Endothelial cell of umbilical vein (primary cell): ENCODE measurements around the gene KRTAP4-8.

ENCODE experiments used
- CTCF ChIP-seq, 2 donors: IDR thresholded peaks; 1 replicate in 1 of 2; 2 replicates in 1 of 2; pipeline ENCODE4 v1.5.1; 2011; ENCODE audit warnings: low read length in 2 of 2, mild to moderate bottlenecking in 2 of 2, moderate library complexity in 2 of 2, control low read depth in 1 of 2, inconsistent platforms in 1 of 2, low read depth in 1 of 2; ENCODE audit not compliant: insufficient read depth in 1 of 2; ENCODE audit errors: extremely low read depth in 1 of 2
- EZH2 ChIP-seq: IDR thresholded peaks from 2 replicates; pipeline ENCODE4 v1.6.1; 2012; ENCODE audit warnings: borderline replicate concordance, low read depth, mild to moderate bottlenecking, moderate library complexity, low read length, inconsistent platforms; ENCODE audit not compliant: severe bottlenecking
- MYC ChIP-seq: IDR thresholded peaks from one replicate; pipeline ENCODE4 v1.6.1; 2011; ENCODE audit warnings: mild to moderate bottlenecking, low read depth, low read length
- POLR2A ChIP-seq: IDR thresholded peaks from 2 replicates; pipeline ENCODE4 v1.6.1; 2012; ENCODE audit warnings: low read depth, mild to moderate bottlenecking, control low read depth, low read length
- POLR2AphosphoS5 ChIP-seq: IDR thresholded peaks from 2 replicates; pipeline ENCODE4 v1.6.1; 2012; ENCODE audit warnings: low read depth, mild to moderate bottlenecking, control low read depth, low read length, moderate library complexity; ENCODE audit not compliant: insufficient read depth
- TF ChIP-seq, protein P1 (sequence below): IDR thresholded peaks from 2 replicates; pipeline ENCODE4 v1.6.1; 2011; ENCODE audit not compliant: insufficient read depth, insufficient read length

- no peak for TF ChIP-seq CTCF (IDR thresholded peaks at IDR 0.05; ENCODE audit: extremely low read depth in 1 of 2, insufficient read depth in 1 of 2, low read depth in 1 of 2, low read length in 2 of 2)
- TF ChIP-seq POLR2AphosphoS5 = no peak
- TF ChIP-seq EZH2 = no peak
- TF ChIP-seq MYC = no peak
- TF ChIP-seq, protein P1, sequence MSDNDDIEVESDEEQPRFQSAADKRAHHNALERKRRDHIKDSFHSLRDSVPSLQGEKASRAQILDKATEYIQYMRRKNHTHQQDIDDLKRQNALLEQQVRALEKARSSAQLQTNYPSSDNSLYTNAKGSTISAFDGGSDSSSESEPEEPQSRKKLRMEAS = no peak
- no peak for TF ChIP-seq POLR2A
These were observed 23.8 kb upstream of the KRTAP4-8 start for GRCh38 chr17:41121742-41122141.
